Fibroblast of upper back skin (primary cell): ENCODE measurements around the gene SMIM44.
"Not testable (repeated sequence)": the region's sequence is repeated elsewhere in the genome, so short reads cannot be mapped to it uniquely, and the experiment has no call there.

Experiments
- DNase-seq: peaks from one replicate; pipeline ENCODE4 v3.0.0-alpha.2; 2013

SMIM44 gene

DNA sequence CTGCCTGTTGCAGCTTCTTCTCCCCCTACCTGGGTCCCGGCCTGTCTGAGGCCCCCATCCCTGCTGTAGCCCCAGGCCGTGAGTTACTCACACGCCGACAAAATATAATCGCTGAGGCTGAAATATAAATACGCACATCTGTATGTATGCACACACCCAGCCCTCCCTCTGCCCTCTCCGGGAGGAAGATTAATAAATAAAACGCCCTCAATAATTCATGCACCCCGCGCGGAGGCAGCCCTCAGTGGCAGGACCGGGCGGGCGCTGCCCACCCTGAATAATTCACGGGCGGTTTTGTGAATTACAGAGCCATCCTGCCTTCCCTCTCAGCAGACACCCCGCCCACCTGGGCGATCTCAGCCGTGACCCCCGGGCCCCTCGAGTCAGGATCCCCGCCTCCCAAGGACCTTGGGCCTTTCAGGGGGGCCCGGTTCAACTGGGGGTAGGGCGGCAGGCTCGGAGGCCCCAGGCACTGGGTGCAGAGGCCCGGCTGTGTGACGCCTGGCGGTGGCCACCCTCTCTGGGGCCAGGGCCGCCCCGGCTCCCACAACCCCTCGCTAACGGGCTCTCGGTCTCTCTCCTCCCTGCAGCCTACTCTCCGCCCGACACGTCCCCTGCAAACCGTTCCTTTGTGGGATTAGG lies 27.2 kb downstream of the SMIM44 start:
- DNase-seq = no peak

- DNase-seq = no peak
These were observed 27.8 kb downstream of the SMIM44 start for GRCh38 chr19:3455393-3455955.

GRCh38 chr19:3454656-3455392 lies 28.4 kb downstream of the SMIM44 start:
- no peak for DNase-seq

GRCh38 chr19:3453840-3454239 lies 29.4 kb downstream of the SMIM44 start:
- DNase-seq = no peak

DNA sequence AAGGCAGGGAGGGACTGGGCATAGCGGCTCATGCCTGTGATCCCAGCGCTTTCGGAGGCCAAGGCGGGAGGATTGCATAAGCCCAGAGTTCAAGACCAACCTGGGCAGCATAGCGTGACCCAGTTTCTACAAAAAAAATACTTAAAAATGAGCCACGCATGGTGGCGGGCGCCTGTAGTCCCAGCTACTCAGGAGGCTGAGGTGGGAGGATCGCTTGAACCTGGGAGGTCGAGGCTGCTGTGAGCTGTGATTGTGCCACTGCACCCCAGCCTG lies 30.4 kb downstream of the SMIM44 start:
- DNase-seq = not testable (repeated sequence)

DNA sequence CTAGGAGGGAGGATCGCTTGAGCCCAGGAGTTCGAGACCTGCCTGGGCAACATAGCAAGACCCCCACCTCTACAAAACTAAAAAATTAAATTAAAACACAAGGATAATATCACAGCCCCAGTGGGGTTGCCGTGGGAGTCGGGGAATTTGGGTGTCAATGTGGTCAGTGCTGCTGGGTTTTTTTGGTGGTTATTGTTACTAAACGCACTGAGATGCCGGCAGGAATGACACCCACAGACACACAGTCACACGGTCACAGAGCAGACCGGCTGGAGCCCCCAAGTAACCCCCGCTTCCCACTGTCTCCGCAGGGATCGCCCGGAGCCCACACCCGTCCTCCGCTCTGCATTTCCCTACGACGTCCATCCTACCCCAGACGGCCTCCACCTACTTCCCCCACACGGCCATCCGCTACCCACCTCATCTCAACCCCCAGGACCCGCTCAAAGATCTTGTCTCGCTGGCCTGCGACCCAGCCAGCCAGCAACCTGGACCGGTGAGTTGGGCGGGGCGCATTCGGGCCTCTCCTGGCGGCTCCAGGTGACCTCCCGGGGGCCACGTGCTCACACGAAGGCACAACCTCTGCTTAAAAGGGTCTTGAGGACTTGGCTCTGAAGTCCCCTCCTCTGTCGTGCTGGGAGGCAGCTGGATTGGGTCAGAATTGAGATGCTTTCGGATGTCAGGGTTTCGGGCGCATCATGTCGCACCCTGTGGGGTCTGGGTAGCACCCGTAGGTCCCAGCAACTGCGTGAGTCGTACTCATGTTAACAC lies 30.9 kb downstream of the SMIM44 start:
- DNase-seq = no peak

- DNase-seq = no peak
These were observed 31.8 kb downstream of the SMIM44 start for GRCh38 chr19:3451451-3451866.

- peak; percentile 100 for DNase-seq
These were observed 32.3 kb downstream of the SMIM44 start for GRCh38 chr19:3450796-3451411.

GRCh38 chr19:3448616-3449334 lies 34.5 kb downstream of the SMIM44 start:
- DNase-seq = no peak

DNA sequence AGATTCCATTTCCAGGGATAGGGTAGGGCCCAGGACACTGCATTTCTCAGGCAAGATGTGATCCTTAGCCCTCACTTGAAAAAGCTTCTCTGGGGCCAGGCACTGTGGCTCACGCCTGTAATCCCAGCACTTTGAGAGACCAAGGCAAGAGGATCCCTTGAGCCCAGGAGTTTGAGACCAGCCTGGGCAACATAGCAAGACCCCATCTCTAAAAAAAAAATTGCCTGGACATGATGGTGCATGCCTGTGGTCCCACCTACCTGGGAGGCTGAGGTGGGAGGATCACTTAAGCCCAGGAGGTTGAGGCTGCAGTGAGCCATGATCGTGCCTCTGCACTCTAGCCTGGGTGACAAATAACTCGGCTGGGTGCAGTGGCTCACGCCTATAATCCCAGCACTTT lies 36.6 kb downstream of the SMIM44 start:
- not testable (repeated sequence) for DNase-seq

DNA sequence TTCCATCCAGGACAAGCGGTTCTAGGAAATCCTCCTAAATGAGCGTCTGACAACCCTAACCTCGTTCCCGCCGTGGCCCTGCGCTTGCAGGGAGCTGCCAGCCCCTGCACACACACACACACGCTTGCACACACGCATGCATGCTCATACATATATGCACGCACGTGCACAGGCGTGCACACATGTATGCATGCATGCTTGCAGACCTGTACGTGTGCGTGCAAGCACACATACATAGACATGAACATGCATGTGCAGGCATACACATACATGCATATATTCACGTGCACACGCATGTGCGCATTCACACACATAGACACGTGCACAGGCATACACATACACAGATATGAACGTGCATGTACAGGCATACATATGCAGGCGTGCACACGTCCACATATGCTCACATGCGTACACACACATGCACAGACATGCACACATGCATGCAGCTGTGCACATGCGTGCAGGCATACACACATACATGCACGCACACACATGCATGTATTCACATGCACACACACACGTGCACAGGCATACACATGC lies 38.5 kb downstream of the SMIM44 start:
- DNase-seq = no peak

GRCh38 chr19:3443840-3444694 lies 39.2 kb downstream of the SMIM44 start:
- DNase-seq = peak; percentile 35

DNA sequence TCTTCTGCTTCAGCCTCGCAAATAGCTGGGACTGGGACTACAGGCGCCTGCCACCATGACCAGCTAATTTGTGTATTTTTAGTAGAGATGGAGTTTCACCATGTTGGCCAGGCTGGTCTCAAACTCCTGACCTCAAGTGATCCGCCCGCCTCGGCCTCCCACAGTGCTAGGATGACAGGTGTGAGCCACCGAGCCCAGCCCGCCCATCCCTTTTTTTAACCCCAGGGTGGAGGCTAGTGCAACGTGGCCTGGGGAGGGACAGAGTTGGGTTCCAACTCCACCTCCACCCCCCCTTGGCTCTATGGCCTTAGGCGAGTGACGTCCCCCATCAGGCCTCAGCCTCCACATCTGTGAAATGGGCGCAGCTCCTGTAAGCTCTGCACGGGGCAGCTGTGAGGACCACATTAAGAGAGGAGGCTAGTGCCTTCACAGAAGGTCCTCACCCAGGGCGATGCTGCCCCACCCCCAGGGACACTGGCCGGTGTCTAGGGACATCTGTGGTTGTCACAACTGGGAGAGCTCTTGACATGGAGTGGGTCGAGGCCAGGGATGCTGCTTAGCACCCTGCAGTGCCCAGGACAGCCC lies 40.7 kb downstream of the SMIM44 start:
- no peak for DNase-seq

GRCh38 chr19:3441986-3442329 lies 41.3 kb downstream of the SMIM44 start:
- no peak for DNase-seq

- no peak for DNase-seq
These were observed 41.9 kb downstream of the SMIM44 start for GRCh38 chr19:3441089-3441985.

- DNase-seq = no peak
These were observed 43.2 kb downstream of the SMIM44 start for GRCh38 chr19:3440082-3440481.

DNA sequence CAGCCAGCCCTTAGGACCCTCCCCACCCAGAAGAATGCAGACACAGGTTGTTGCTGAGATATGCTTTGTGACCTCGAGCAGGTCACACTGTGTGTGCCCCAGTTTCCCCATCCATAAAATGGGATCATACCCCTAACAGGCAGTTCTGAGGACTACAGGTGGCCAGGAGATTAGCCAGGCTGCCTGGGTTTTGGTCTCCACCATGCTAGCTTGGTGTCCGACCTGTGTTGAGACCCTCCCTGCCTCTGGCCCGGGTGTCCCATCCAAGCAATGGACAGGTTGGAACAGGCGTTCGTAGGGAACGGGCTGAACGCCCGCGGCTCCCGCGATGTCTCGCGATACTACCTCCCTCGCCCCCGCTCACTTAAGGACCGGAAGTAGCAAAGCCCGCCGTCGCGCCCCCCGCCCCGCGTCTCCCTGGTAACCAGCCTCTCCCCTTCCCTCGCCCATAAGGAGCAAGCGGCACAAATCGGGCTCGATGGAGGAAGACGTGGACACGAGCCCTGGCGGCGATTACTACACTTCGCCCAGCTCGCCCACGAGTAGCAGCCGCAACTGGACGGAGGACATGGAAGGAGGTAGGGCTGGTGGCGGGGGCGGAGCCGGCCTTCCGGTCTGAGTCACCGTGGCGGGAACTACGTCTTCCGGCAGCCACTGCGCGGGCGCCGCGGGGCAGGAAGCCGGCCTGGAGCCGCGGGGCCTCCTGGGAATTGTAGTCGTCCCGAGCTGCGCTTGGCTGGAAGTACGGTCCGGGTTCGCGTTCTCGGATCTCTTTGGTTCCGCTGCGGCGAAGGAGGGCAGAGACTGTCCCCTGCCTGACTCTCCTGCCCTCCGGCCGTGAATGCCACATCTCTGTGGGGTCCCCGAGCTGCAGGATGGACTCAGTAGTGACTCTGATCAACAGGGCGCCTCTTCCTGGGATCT lies 48.3 kb downstream of the SMIM44 start:
- DNase-seq = peak; percentile 94

- DNase-seq = no peak
These were observed 49.3 kb downstream of the SMIM44 start for GRCh38 chr19:3433805-3434540.
